Liver (tissue), 9 donors: Measurements from ENCODE around the gene OCSTAMP. TPM values are rescaled to one million over a fixed set of nuclear protein-coding genes. Genes with fewer than 3 reads are reported as not detected.

Experiments
- DNase-seq: peaks from one replicate; pipeline ENCODE4 v3.0.0-alpha.2; 2017; ENCODE audit warnings: low spot score
- H3K27ac ChIP-seq, 2 donors: one replicate each; pipeline ENCODE4 v1.7.0; 2013; ENCODE audit warnings: inconsistent platforms in 2 of 2, low read length in 2 of 2, control low read depth in 1 of 2, low read depth in 1 of 2, mild to moderate bottlenecking in 1 of 2
- H3K27me3 ChIP-seq, 4 donors: one replicate each; pipeline versions ENCODE4 v1.6.1 to v1.7.0; 2013; ENCODE audit warnings: low read length in 3 of 4, inconsistent platforms in 1 of 4, mild to moderate bottlenecking in 1 of 4, moderate library complexity in 1 of 4; ENCODE audit not compliant: control insufficient read depth in 4 of 4, insufficient read depth in 4 of 4
- H3K36me3 ChIP-seq, 4 donors: one replicate each; pipeline versions ENCODE4 v1.6.1 to v1.7.0; 2013; ENCODE audit warnings: low read length in 3 of 4, mild to moderate bottlenecking in 3 of 4, low read depth in 1 of 4, moderate library complexity in 1 of 4; ENCODE audit not compliant: control insufficient read depth in 4 of 4, insufficient read depth in 3 of 4
- H3K4me1 ChIP-seq, 4 donors: one replicate each; pipeline versions ENCODE4 v1.6.1 to v1.7.0; 2013; ENCODE audit warnings: low read length in 3 of 4, mild to moderate bottlenecking in 3 of 4, moderate library complexity in 1 of 4; ENCODE audit not compliant: control insufficient read depth in 4 of 4, insufficient read depth in 4 of 4
- H3K4me3 ChIP-seq, 3 donors: one replicate each; pipeline versions ENCODE4 v1.6.1 to v1.7.0; 2013; ENCODE audit warnings: low read length in 3 of 3, control low read depth in 1 of 3, low read depth in 1 of 3, mild to moderate bottlenecking in 1 of 3
- H3K9ac ChIP-seq, 2 donors: one replicate each; pipeline ENCODE4 v1.7.0; 2013; ENCODE audit warnings: low read length in 2 of 2, mild to moderate bottlenecking in 2 of 2, moderate library complexity in 2 of 2, control low read depth in 1 of 2, low read depth in 1 of 2
- H3K9me3 ChIP-seq, 4 donors: one replicate each; pipeline versions ENCODE4 v1.6.1 to v1.7.0; 2013; ENCODE audit warnings: low read length in 3 of 4; ENCODE audit not compliant: control insufficient read depth in 4 of 4
- ATF3 ChIP-seq: IDR thresholded peaks from 2 replicates; pipeline ENCODE4 v1.6.1; 2016; ENCODE audit warnings: antibody characterized with exemption
- CTCF ChIP-seq: fragments of 150-350 bp; IDR thresholded peaks from 2 replicates; pipeline ENCODE4 v1.5.1; 2017; ENCODE audit warnings: improper control_type of control experiment, low read depth, low read length; ENCODE audit not compliant: missing input control
- EGR1 ChIP-seq, 2 donors: IDR thresholded peaks; 2 replicates each; pipeline ENCODE4 v1.6.1; 2016 to 2018; ENCODE audit warnings: antibody characterized with exemption in 2 of 2, low read depth in 2 of 2
- FOXA1 ChIP-seq: IDR thresholded peaks from 2 replicates; pipeline ENCODE4 v1.6.1; 2016; ENCODE audit warnings: antibody characterized with exemption
- FOXA2 ChIP-seq: IDR thresholded peaks from 2 replicates; pipeline ENCODE4 v1.6.1; 2016; ENCODE audit warnings: antibody characterized with exemption
- GABPA ChIP-seq, 2 donors: IDR thresholded peaks in 1 of 2; conservative IDR thresholded peaks in 1 of 2; 2 replicates each; pipeline ENCODE4 v1.6.1; 2016; ENCODE audit warnings: antibody characterized with exemption in 2 of 2, mild to moderate bottlenecking in 1 of 2, moderate library complexity in 1 of 2
- HNF4A ChIP-seq, 2 donors: conservative IDR thresholded peaks; 2 replicates each; pipeline ENCODE4 v1.6.1; 2016; ENCODE audit warnings: antibody characterized with exemption in 2 of 2, mild to moderate bottlenecking in 2 of 2
- HNF4G ChIP-seq: IDR thresholded peaks from 2 replicates; pipeline ENCODE4 v1.6.1; 2016; ENCODE audit warnings: antibody characterized with exemption
- JUND ChIP-seq, 2 donors: IDR thresholded peaks; 2 replicates each; pipeline ENCODE4 v1.6.1; 2016; ENCODE audit warnings: antibody characterized with exemption in 2 of 2
- MAX ChIP-seq: IDR thresholded peaks from 2 replicates; pipeline ENCODE4 v1.6.1; 2016; ENCODE audit warnings: antibody characterized with exemption
- NR2F2 ChIP-seq: IDR thresholded peaks from 2 replicates; pipeline ENCODE4 v1.6.1; 2016; ENCODE audit warnings: antibody characterized with exemption
- RAD21 ChIP-seq, 2 donors: IDR thresholded peaks; 2 replicates each; pipeline ENCODE4 v1.6.1; 2016; ENCODE audit warnings: antibody characterized with exemption in 2 of 2, mild to moderate bottlenecking in 2 of 2
- REST ChIP-seq: IDR thresholded peaks from 2 replicates; pipeline ENCODE4 v1.6.1; 2016; ENCODE audit warnings: antibody characterized with exemption, mild to moderate bottlenecking
- RXRA ChIP-seq, 2 donors: IDR thresholded peaks; 2 replicates each; pipeline ENCODE4 v1.6.1; 2017 to 2018; ENCODE audit warnings: antibody characterized with exemption in 2 of 2, mild to moderate bottlenecking in 1 of 2
- SP1 ChIP-seq: IDR thresholded peaks from 2 replicates; pipeline ENCODE4 v1.6.1; 2018; ENCODE audit warnings: antibody characterized with exemption, mild to moderate bottlenecking
- TAF1 ChIP-seq: conservative IDR thresholded peaks from 2 replicates; pipeline ENCODE4 v1.6.1; 2016; ENCODE audit warnings: antibody characterized with exemption, mild to moderate bottlenecking
- YY1 ChIP-seq: IDR thresholded peaks from 2 replicates; pipeline ENCODE4 v1.6.1; 2016; ENCODE audit warnings: antibody characterized with exemption, mild to moderate bottlenecking
- ZBTB33 ChIP-seq: IDR thresholded peaks from 2 replicates; pipeline ENCODE4 v1.6.1; 2016; ENCODE audit warnings: antibody characterized with exemption
- WGBS: extraction: QIAGEN DNeasy Blood & Tissue Kit; methylation state at CpG from one replicate; pipeline ENCODE4 v1.1.7; 2013; 5-methylcytosine and 5-hydroxymethylcytosine counted together
- polyA plus RNA-seq, 2 donors: library from polyadenylated mRNA; stranded (reverse) in 1 of 2; unstranded in 1 of 2; fragments of 200-250 nt in 1 of 2; fragments of >200 nt in 1 of 2; fragmentation: Nextera tagmentation in 1 of 2; extraction: Ambion mirVana in 1 of 2; gene quantifications; one replicate each; pipeline versions ENCODE4 v1.2.1 to v1.2.3, GENCODE V29; 2013 to 2015
- total RNA-seq, 2 donors: library from RNA; depleted of rRNA; stranded (reverse); fragments of >200 nt; gene quantifications; one replicate each; pipeline ENCODE4 v1.2.3, GENCODE V29; 2014
- donor health status: healthy.
- donor health status: healthy.
- donor health status: healthy.
- donor health status: healthy.
- donor health status: healthy.

OCSTAMP gene
- total and polyA plus RNA-seq, 4 donors: not detected

GRCh38 chr20:46562373-46563169 lies 12.1 kb upstream of the OCSTAMP start (continued):
- TF ChIP-seq JUND (IDR thresholded peaks at IDR 0.05) (no peak), RAD21 (IDR thresholded peaks at IDR 0.05) (peak; percentile 71 to 78), FOXA2 (peak; percentile 62)

GRCh38 chr20:46562009-46562372 lies 11.5 kb upstream of the OCSTAMP start:
- TF ChIP-seq REST (no peak), SP1 (no peak), EGR1 (IDR thresholded peaks at IDR 0.05; ENCODE audit: low read depth in 2 of 2) (no peak), JUND (IDR thresholded peaks at IDR 0.05) (no peak), FOXA1 (no peak), NR2F2 (no peak), ATF3 (no peak), HNF4G (no peak), YY1 (no peak), ZBTB33 (no peak), RAD21 (IDR thresholded peaks at IDR 0.05) (no peak), RXRA (IDR thresholded peaks at IDR 0.05) (no peak), GABPA (IDR thresholded peaks at IDR 0.05 in 1 of 2, conservative IDR thresholded peaks at IDR 0.05 in 1 of 2) (no peak), CTCF (no peak), TAF1 (no peak), MAX (no peak), HNF4A (conservative IDR thresholded peaks at IDR 0.05) (no peak), FOXA2 (no peak)
- H3K4me1 ChIP-seq: peaks cover 3 to 11% (median 6%) of the 10 kb centered on the region in 4 donors
- no peak overlapping the region for H3K27ac ChIP-seq
- no peaks in the 10 kb centered on the region for H3K9me3 ChIP-seq
- peak overlapping the region in 1 of 3 donors; percentile 24 for H3K4me3 ChIP-seq
- no peaks in the 10 kb centered on the region for H3K36me3 ChIP-seq
- H3K9ac ChIP-seq: no peak overlapping the region
- WGBS: 54% methylated on average over 5 of the region's 5 CpGs
- H3K27me3 ChIP-seq: no peaks in the 10 kb centered on the region
- DNase-seq: no peak
